GM23338 (cell line): ENCODE data around the gene CFAP299. TPM values are rescaled to one million over a fixed set of nuclear protein-coding genes. Genes with fewer than 3 reads are reported as not detected.

Experiments
- ATAC-seq: fragments of 200-7000 bp; cut with Tn5 transposase; 3 replicates; pipeline ENCODE4 v1.9.1; 2020
- DNase-seq: peaks from one replicate; pipeline ENCODE4 v3.0.0-alpha.2; 2015; ENCODE audit warnings: low spot score
- H2AFZ ChIP-seq: fragments of 200-600 bp; sonication (generic); 2 replicates; pipeline ENCODE4 v1.8.0; 2016; ENCODE audit warnings: antibody characterized with exemption, mild to moderate bottlenecking, moderate library complexity
- H3F3A ChIP-seq: fragments of 200-600 bp; sonication (generic); replicated peaks from 2 replicates; pipeline ENCODE4 v1.8.0; 2017; ENCODE audit warnings: antibody characterized with exemption, mixed run types, low read depth
- H3K27ac ChIP-seq: fragments of 200-600 bp; sonication (generic); 2 replicates; pipeline ENCODE4 v1.6.1; 2016; ENCODE audit warnings: low read depth
- H3K27me3 ChIP-seq: fragments of 200-600 bp; sonication (generic); 2 replicates; pipeline ENCODE4 v1.8.0; 2016; ENCODE audit warnings: mild to moderate bottlenecking, mixed run types, moderate library complexity; ENCODE audit not compliant: insufficient read depth
- H3K36me3 ChIP-seq: fragments of 200-600 bp; sonication (generic); 2 replicates; pipeline ENCODE4 v1.8.0; 2016; ENCODE audit warnings: mild to moderate bottlenecking; ENCODE audit not compliant: insufficient read depth
- H3K4me1 ChIP-seq: fragments of 200-600 bp; sonication (generic); 2 replicates; pipeline ENCODE4 v1.8.0; 2016; ENCODE audit warnings: mild to moderate bottlenecking, moderate library complexity; ENCODE audit not compliant: insufficient read depth
- H3K4me2 ChIP-seq: fragments of 200-600 bp; sonication (generic); 2 replicates; pipeline ENCODE4 v1.7.1; 2017; ENCODE audit warnings: mixed run types
- H3K4me3 ChIP-seq: fragments of 200-600 bp; sonication (generic); 2 replicates; pipeline ENCODE4 v1.6.1; 2016; ENCODE audit warnings: mixed run types
- H3K79me2 ChIP-seq: fragments of 200-600 bp; sonication (generic); replicated peaks from 2 replicates; pipeline ENCODE4 v1.8.0; 2017; ENCODE audit warnings: mild to moderate bottlenecking; ENCODE audit not compliant: insufficient read depth
- H3K9me2 ChIP-seq: fragments of 200-600 bp; sonication (generic); 2 replicates; pipeline ENCODE4 v1.8.0; 2017; ENCODE audit not compliant: insufficient read depth
- H4K20me1 ChIP-seq: fragments of 200-600 bp; sonication (generic); replicated peaks from 2 replicates; pipeline ENCODE4 v1.8.0; 2017; ENCODE audit warnings: mild to moderate bottlenecking; ENCODE audit not compliant: insufficient read depth
- H3K27ac Mint-ChIP-seq: 2 replicates; pipeline ENCODE4 v1.8.0; 2020; ENCODE audit warnings: inconsistent platforms, mild to moderate bottlenecking, moderate library complexity, mixed read lengths
- H3K27me3 Mint-ChIP-seq: 3 replicates; pipeline ENCODE4 v1.8.0; 2022; ENCODE audit warnings: low read depth, mild to moderate bottlenecking, moderate library complexity, mixed read lengths, inconsistent platforms; ENCODE audit not compliant: insufficient read depth, poor library complexity
- H3K36me3 Mint-ChIP-seq: 3 replicates; pipeline ENCODE4 v1.8.0; 2021; ENCODE audit warnings: low read depth, mild to moderate bottlenecking, inconsistent platforms, moderate library complexity, mixed read lengths
- H3K4me1 Mint-ChIP-seq: 3 replicates; pipeline ENCODE4 v1.8.0; 2020; ENCODE audit warnings: mild to moderate bottlenecking, inconsistent platforms, mixed read lengths
- H3K4me3 Mint-ChIP-seq: 3 replicates; pipeline ENCODE4 v1.8.0; 2021; ENCODE audit warnings: moderate library complexity, mild to moderate bottlenecking, inconsistent platforms, mixed read lengths
- H3K9me3 Mint-ChIP-seq: 3 replicates; pipeline ENCODE4 v1.8.0; 2020; ENCODE audit warnings: moderate library complexity, mild to moderate bottlenecking, inconsistent platforms, mixed read lengths
- CREB1 ChIP-seq: fragments of 250-450 bp; sonication (Bioruptor Pico); IDR thresholded peaks from 2 replicates; pipeline ENCODE4 v1.5.0; 2020; ENCODE audit warnings: low read depth, mild to moderate bottlenecking, moderate library complexity
- CTCF ChIP-seq, 2 experiments: fragments of 200-600 bp in 1 of 2; sonication (generic) in 1 of 2; conservative IDR thresholded peaks; 2 replicates each; pipeline versions ENCODE4 v1.5.1 to v1.6.1; 2016 to 2017; ENCODE audit warnings: antibody characterized with exemption in 2 of 2, low read depth in 2 of 2, mild to moderate bottlenecking in 2 of 2, moderate library complexity in 1 of 2
- ETS1 ChIP-seq: IDR thresholded peaks from 2 replicates; pipeline ENCODE4 v1.6.1; 2016; ENCODE audit warnings: antibody characterized with exemption
- EZH2 ChIP-seq: fragments of 200-600 bp; sonication (generic); IDR thresholded peaks from one replicate; pipeline ENCODE4 v1.8.0; 2017; ENCODE audit warnings: antibody characterized with exemption, mild to moderate bottlenecking, low read depth; ENCODE audit not compliant: unreplicated experiment
- EZH2phosphoT487 ChIP-seq: fragments of 200-600 bp; sonication (generic); IDR thresholded peaks from one replicate; pipeline ENCODE4 v1.8.1; 2018; ENCODE audit warnings: antibody characterized with exemption; ENCODE audit not compliant: unreplicated experiment
- JUNB ChIP-seq: IDR thresholded peaks from one replicate; pipeline ENCODE4 v1.6.1; 2016; ENCODE audit warnings: antibody characterized with exemption; ENCODE audit not compliant: unreplicated experiment
- NANOG ChIP-seq: IDR thresholded peaks from 2 replicates; pipeline ENCODE4 v1.6.1; 2016; ENCODE audit warnings: antibody characterized with exemption, borderline replicate concordance
- POLR2AphosphoS5 ChIP-seq: IDR thresholded peaks from 2 replicates; pipeline ENCODE4 v1.6.1; 2016; ENCODE audit warnings: antibody characterized with exemption, low read depth
- STAT1 ChIP-seq: IDR thresholded peaks from one replicate; pipeline ENCODE4 v1.6.1; 2016; ENCODE audit warnings: antibody characterized with exemption; ENCODE audit not compliant: unreplicated experiment
- ZNF114 ChIP-seq: fragments of 250-450 bp; sonication (Bioruptor Pico); IDR thresholded peaks from 2 replicates; pipeline ENCODE4 v1.5.0; 2020; ENCODE audit warnings: mild to moderate bottlenecking, moderate library complexity
- ZNF462 ChIP-seq: fragments of 250-450 bp; sonication (Bioruptor Pico); IDR thresholded peaks from 2 replicates; pipeline ENCODE4 v1.5.0; 2020; ENCODE audit warnings: mild to moderate bottlenecking, moderate library complexity
- polyA plus RNA-seq: library from polyadenylated mRNA; unstranded; fragments of >200 nt; fragmentation: Nextera tagmentation; extraction: Ambion mirVana; gene quantifications from 2 replicates; pipeline ENCODE4 v1.2.1, GENCODE V29; 2016
- total RNA-seq: library from RNA; depleted of rRNA; stranded (reverse); fragments of >200 nt; shearing (Covaris generic); gene quantifications from 2 replicates; pipeline ENCODE4 v1.2.3, GENCODE V29; 2014

Gene CFAP299
- total and polyA plus RNA-seq, 2 experiments from 2014 or later, result not detected

- DNase-seq (no peak), ATAC-seq (no peak)
- Histone ChIP-seq H3K79me2 (no peaks in the 10 kb centered on the region), H3K36me3 (no peaks in the 10 kb centered on the region), H3K4me1 (no peaks in the 10 kb centered on the region), H2AFZ (no peak overlapping the region; the same call in 1 of the 2 replicates), H3K27me3 (no peaks in the 10 kb centered on the region), H3F3A (no peaks in the 10 kb centered on the region), H3K4me2 (no peak overlapping the region), H4K20me1 (no peaks in the 10 kb centered on the region), H3K9me2 (no peaks in the 10 kb centered on the region; the same call in 1 of the 2 replicates), H3K4me3 (no peak overlapping the region), H3K27ac (no peak overlapping the region)
- no peak for TF ChIP-seq CTCF (conservative IDR thresholded peaks at IDR 0.05; ENCODE audit: low read depth in 2 of 2)
- no peak for TF ChIP-seq POLR2AphosphoS5
- no peak for TF ChIP-seq EZH2
- no peak for TF ChIP-seq ZNF114 (CRISPR knock-in tag)
- no peak for TF ChIP-seq EZH2phosphoT487
- no peak for TF ChIP-seq JUNB
- no peaks in the 10 kb centered on the region for H3K36me3 Mint-ChIP-seq
- no peaks in the 10 kb centered on the region for H3K4me1 Mint-ChIP-seq
- H3K27ac Mint-ChIP-seq, result no peak overlapping the region
- H3K27me3 Mint-ChIP-seq, result no peaks in the 10 kb centered on the region
- no peak overlapping the region for H3K4me3 Mint-ChIP-seq
- no peaks in the 10 kb centered on the region for H3K9me3 Mint-ChIP-seq
Measured at GRCh38 chr4:80709082-80709869, 373.7 kb downstream of the CFAP299 start.

- Histone ChIP-seq H3F3A (no peaks in the 10 kb centered on the region), H3K36me3 (no peaks in the 10 kb centered on the region), H3K79me2 (no peaks in the 10 kb centered on the region), H4K20me1 (no peaks in the 10 kb centered on the region), H3K4me1 (no peaks in the 10 kb centered on the region), H2AFZ (peak overlapping the region; percentile 86), H3K4me2 (no peak overlapping the region), H3K27ac (no peak overlapping the region), H3K4me3 (no peak overlapping the region), H3K9me2 (no peaks in the 10 kb centered on the region; the same call in 1 of the 2 replicates), H3K27me3 (no peaks in the 10 kb centered on the region)
- Mint-ChIP-seq H3K4me1 (no peaks in the 10 kb centered on the region), H3K4me3 (no peak overlapping the region), H3K36me3 (no peaks in the 10 kb centered on the region), H3K27ac (peak overlapping the region; percentile 5; the same call in 1 of the 2 replicates), H3K27me3 (no peaks in the 10 kb centered on the region), H3K9me3 (no peaks in the 10 kb centered on the region)
- ATAC-seq, result no peak
- no peak for DNase-seq
- TF ChIP-seq EZH2, result no peak
- TF ChIP-seq CREB1 (CRISPR knock-in tag), result no peak
- no peak for TF ChIP-seq EZH2phosphoT487
- TF ChIP-seq STAT1, result no peak
- no peak for TF ChIP-seq ZNF462 (CRISPR knock-in tag)
- TF ChIP-seq JUNB, result no peak
- TF ChIP-seq ZNF114 (CRISPR knock-in tag), result no peak
- TF ChIP-seq POLR2AphosphoS5, result no peak
- TF ChIP-seq NANOG, result no peak
- no peak for TF ChIP-seq ETS1
Measured at GRCh38 chr4:80710748-80711451, 375.4 kb downstream of the CFAP299 start.
